HG03432 (cell line): ENCODE data around the gene SLC22A17.

Source experiments
- ATAC-seq: cut with Tn5 transposase; IDR thresholded peaks from one replicate; pipeline ENCODE4 v1.9.1; 2021; ENCODE audit warnings: mild to moderate bottlenecking, moderate library complexity; ENCODE audit not compliant: unreplicated experiment

SLC22A17 gene

DNA sequence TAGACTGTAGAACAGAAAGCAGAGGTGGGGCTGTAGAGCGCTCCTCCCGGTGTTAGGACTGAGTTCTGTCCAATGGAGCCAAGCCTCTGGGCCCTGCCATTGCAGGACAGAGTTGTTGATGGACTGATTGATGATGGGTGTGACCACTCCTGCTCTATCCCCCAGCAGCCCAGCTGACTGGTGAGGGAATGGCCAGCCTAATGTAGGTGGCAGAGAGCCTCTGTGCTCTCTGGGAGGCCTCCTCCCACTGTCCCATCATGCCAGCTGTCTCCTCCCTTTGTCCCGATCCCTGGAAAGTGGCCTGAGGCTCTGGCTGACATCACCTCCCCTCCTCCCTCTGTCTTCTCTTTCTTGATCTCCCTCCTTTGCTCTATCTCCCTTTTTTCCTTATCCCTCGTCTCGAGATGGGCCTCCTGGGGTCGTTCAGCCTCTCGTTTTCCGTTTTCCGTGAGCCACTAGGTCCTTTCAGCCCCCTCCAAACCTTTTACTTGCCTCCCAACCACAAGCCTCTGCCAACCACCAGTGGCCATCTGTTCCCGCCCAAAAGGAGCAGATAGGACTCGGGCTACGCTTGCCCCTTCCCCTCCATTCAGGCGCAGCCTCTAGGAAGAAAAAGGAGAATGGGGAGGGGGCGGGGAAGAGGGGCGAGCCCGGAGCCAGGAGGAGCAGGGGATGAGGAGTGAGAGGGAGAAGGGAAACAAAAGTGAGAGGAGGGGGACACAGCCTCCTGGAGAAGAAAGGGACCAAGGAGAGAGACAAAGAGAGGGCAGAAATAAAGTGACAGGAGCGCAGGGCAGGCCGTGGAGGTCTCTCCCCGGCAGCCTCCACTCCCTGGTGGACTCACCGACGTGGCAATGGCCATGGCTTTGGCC lies 11.7 kb upstream of the SLC22A17 start:
- ATAC-seq: no peak

DNA sequence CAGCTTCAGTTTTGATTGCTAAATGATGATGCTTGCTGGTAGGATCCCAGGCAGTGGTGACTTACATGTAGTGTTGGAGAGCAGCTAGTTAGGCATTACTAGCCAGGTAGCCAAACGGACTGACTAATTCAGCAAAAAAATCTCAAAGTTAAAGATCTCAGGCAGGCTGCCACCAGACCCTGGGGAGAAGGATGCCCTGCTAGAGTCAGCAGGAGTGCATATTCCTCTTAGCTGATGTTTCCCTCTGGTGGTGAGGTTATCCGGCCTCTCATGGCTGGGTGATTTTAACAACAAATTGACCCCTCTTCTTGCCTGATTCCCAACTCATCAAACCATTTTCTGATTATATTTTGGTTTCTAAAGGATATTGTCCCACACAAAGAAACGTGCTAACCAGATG lies 9.5 kb upstream of the SLC22A17 start:
- no peak for ATAC-seq

DNA sequence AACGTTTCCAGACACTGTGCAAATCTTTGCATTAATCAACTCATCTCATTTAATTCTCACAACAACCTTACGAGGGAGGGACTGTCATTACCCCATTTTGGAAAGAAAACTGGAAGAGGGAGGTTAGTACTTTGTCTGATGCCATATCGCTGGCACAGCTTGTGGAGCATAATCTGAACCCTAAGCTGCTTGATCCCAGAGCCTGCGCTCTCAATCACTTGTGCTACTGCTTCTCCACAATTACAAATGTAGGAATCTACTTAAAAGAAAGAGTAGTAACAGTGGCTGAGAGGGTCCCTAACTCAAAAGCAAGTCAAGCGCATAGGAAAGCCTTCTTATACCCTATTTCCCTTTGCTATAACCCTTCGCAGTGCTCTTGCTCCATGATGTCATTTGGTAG lies 9.1 kb upstream of the SLC22A17 start:
- no peak for ATAC-seq

DNA sequence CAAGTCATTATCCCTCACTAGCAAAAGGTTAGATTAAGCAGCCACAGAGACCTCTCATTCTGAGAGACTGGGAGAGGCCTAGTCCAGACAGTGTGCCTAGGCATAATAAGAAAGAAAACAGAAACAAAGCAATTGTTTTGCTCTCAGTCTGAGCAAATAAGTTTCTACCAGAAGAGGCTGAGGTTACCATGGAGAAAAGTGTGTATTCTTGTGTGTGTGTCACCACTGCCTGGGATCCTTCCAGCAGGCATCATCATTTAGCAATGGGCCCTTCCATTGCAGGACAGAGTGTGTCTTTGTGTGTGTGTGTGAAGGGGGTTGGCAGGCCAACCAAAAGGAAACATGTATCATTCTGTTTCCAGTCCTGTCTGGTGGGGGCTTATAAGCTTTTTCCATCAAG lies 8.6 kb upstream of the SLC22A17 start:
- ATAC-seq: no peak

DNA sequence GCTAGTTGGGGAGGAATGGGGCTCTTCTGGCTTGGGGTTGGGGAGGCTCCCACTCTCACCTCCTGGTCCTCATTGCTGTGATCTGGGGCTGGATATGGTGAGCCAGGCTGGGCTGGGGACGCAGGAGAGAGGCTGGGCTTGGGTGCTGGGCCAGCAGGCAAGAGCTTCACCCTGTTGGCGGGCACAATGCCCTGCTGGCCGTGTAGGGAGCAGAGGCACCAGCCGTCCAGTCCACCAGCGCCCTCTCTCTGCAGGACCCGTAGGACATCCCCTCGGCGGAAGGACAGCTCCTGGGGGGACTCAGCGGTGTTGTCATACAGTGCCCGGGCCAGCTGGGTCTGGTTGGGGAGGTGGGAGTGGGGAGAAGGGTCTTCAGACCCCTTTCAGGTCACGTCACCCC lies 7.8 kb upstream of the SLC22A17 start:
- no peak for ATAC-seq

DNA sequence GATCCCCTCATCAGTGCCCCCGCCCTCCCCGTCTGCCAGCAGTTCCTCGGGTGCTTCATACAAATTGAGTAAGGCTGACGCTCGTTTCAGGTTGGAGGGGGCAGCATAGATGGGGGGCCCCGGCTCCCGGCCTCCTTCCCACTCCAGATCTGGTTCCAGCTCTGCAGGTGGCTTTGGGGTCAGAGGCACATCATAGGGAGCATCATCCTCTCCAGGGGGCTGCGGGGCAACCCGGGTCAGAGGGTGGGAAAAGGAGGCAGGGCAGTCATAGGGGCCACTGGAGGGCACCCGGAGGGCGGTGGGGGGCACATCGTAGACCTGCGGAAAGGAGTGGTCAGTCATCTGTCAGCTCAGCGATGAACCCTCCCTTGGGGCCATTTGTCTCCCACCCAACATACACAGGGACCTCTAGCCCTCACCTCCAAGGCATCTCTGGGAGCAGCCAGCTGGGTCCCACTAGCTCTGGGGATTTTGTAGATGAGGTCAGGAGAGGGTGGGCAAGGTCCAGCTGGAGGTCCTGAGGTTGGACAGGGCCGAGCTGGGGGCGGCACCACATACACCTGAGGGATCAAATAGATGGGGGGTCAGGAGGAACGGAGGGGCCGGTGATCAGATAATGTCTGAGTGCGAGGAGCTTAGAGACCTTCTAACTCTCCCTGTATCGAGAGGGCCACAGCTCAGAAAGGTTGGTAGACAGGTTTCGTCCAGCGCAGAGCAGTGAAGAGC lies 7.2 kb upstream of the SLC22A17 start:
- ATAC-seq: no peak

DNA sequence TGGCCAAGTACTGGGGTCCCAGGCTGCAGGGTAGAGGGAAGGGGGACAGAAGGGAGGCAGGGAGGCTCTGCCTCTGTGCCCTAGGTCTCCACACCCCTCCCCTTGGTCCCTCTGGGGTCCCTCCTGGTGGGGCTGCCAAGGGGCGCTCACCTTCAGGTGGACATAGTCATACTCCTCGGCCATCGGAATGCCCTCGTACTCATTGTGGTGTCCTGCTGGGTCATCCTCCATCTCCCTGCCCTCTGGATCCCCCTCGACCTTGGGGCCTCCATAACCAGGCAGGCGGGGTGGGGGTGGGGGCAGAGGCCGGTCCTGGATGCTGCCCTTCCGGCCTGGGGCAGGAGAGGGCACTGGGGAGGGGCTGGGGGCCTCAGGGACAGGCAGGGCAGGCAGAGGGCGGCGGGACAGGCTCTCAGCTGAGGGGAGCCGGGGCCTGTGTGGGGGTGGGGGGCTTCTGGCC lies 6.5 kb upstream of the SLC22A17 start:
- ATAC-seq: no peak

DNA sequence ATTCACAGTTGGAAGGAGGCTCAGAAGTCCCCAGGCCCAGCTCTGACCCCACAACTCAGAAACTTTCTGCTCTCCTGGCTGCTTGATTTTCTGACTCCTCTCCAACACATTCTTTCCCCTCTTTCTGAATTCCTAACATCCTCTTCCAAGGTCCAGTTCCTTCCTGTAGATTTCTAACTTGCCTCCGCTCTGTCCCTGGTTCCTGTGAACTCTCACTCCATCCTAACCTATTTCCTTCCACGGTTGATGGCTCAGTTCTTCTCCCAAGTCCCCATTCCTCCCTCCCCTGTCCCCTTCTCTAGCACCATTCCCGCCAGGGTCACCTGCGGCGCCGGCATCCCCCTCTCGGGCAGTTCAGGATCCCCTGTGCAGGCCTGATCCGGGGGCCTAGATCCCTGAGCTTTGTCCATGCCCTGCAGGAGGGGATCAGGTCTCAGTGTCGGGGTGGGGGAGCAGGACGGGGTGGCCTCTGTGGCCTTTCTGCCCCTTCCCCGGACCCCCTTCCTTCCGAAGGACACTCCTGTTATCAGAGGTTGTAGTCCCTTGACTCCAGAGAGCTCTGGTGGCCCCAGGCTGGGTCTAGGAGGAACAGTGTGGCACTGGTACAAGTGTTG lies 6.0 kb upstream of the SLC22A17 start:
- ATAC-seq: no peak

DNA sequence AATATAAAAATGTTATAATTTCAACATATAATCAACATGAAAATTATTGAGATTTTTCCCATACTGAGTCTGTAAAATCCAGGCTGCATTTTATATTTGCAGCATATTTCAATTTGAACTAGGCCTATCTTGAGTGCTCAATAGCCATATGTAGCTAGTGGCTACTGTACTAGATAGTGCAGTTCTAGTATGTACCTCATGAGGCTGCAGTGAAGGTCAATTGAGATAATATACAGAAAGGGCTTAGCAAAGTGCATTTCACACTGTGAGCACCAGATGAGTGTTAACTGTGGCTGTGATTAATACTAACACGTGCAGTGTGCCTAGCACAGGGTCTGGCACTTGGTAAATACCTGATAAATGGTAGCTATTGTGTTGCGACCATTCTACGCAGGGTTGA lies 5.4 kb upstream of the SLC22A17 start:
- no peak for ATAC-seq

DNA sequence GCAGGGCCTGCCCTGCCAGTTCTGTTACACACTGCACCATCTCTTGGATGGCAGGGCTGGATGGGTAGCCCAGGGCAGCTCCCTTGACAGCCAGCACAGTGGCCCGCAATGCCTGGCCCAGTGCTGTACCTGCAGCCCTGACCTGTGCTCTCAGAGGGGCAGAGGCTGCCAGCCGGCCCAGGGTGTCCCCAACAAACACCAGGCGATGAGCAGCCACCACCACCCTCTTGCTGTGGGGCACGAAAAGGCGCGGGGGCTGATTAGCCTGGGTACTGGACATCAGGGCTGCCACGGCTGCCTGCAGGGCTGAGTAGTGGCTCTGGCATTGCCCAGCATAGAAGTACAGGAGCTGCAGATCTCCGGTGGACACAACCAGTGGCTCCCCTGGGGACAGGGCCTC lies 4.6 kb upstream of the SLC22A17 start:
- no peak for ATAC-seq

DNA sequence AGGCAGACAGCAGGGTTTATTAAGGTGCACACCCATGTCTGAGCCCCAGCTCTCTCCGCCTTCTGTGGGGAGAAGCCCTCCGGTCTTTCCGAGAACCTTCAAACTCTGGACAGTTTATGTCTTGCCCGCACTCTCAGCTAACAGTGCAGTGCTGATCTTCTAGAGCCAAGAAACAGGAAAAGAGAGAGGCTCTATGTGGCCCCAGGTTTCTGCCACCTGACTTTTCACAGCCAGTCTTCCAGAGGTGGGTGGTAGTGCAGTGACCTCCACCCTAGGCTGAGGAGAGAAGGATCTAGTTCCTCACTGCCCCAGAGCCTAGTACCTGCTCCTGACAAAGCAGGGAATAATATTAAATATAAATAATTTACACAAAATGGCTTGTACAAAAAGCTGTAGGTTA lies 4.0 kb upstream of the SLC22A17 start:
- ATAC-seq: no peak

DNA sequence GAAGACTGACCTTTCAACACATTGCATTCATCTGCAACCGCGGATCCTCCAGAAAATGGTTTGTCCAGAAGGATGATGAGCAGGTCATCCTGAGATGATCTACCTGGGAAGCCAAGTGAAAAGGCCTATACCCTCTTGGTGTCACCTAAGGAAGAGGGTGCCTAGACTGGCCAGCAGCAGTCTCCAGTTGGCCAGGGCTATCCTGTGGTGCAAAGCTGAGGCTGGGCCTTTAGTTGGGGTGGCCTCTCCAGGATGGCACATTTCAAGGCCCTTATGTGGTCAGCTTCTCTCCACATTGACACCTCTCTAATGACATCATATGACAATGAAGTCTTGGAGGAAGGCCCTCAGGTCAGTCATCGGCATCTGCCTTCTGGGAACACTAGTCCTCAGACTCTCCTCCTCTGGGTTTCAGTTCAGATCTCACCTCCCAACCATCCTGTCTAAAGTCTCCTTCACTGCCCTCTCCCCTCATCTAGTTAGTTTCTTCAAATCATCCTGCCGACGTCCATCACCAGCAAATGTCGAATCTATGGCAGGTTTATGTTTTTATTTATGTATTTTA lies 3.3 kb upstream of the SLC22A17 start:
- no peak for ATAC-seq

DNA sequence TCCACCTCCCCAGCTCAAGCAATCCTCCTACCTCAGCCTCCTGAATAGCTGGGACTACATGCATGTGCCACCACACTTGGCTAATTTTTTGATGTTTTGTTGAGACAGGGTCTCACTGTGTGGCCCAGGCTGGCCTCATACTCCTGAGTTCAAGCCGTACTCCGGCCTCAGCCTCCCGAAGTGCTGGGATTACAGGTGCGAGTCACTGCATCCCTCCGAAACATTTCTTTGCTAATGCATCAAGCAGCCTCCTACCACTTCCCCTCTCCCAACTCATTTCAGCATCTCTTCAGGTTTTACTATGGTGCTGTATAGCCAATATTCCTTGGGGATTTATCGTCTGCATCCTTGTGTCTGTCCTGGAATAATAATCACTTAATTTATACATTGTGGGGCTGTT lies 2.3 kb upstream of the SLC22A17 start:
- ATAC-seq: no peak

DNA sequence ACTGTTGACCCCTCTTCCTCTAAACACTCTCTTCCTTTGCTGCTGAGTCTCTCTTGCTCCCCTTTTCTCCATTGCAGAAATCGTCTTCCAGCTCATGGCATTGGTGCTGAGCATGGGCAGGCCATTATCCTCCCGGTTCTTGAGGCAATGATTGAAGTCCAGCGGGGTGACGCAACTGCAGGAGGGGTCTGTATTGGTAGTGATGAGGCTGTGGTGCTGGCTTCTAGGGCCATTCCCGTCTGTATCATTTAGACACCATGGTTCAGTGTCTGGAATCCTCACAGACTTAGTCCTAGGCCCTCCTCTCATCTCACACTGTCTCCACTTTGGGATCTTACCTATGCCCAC lies 720 bp upstream of the SLC22A17 start:
- no peak for ATAC-seq

DNA sequence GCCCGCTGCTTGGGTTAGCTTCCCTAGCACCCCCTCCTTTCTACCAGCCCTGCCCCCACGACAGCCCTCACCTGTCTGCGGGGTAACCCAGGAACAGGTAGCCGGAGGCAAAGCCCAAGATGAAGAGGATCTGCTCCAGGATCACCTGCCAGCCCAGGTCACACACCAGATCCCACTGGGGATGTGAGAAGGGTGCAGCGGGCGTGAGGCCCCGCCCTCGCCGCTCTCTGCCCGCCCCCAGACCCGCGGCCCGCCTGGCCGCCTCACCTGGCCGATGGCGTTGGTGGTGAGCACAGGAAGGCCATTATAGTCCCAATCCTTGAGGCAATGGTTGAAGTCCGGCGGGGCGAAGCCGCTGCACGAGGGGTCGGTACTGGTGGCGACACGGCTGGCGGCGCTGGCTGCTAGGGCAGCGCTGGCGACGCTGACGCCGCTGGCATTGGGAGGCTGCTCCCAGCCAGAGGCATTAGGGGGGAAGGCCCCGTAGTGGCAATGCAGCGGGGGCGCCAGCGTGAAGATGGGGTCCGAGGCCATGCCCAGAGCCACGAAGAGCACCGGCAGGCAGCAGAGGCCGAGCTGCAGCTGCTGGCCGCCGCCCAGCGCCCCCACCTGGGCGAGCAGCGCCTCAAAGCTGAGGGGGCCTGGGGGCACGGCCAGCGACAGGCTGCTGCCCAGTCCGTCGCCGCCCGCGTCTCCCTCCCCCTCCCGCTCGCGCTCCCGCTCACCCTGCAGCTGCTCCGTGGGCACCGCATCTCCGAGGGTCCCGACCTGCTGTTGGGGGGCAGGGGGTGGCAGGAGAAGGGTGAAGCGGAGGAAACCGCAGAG lies 794 bp downstream of the SLC22A17 start:
- no peak for ATAC-seq

DNA sequence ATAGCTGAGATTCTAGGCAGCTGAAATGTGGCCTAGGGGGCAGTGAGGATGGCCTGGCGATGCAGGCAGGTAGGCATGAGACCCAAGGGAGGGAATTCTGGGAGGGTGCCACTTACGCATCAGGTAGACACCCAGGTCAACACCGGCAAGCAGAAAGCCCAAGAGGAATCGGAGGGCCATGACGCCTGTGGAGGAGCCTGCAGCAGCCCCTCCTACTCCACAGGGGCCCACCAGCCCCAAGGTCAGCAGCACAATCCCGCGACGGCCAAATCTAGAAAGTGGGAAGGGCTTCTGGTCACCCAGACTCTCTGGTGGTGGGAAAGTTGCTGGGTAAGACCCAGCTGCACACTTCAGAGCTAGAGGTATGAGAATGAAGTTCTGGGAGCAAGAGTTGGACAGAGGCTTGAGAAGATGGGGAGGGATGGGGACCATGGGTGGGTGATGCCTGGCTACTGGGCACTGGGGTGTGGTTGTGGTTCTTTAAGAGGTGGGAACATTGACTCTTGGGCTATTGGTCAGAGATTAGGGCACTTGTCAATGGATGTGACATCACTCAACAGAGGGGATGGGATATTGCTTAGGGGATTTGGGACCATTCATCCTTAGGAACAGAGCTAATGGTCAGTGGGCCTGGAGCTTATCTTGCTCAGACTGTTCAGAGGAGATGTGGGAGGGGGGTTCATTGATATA lies 3.4 kb downstream of the SLC22A17 start:
- ATAC-seq: no peak

DNA sequence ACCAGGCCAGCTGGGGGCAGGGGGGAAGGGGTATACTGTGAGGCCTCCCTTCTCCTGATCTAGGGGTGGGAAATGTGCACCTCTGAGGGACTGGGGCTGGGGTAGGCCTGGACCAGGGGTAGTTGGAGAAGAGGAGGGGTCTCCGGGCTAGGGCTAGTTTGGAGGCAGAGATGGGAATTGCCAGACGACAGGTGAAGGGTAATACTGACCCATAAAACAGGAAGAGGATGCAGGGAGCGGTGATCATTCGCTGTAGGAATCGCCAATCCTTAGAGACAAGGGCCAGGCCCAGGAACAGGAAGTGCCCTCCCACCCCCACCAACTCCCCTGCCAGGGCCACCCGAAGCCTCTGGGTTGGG lies 4.4 kb downstream of the SLC22A17 start:
- ATAC-seq: no peak

DNA sequence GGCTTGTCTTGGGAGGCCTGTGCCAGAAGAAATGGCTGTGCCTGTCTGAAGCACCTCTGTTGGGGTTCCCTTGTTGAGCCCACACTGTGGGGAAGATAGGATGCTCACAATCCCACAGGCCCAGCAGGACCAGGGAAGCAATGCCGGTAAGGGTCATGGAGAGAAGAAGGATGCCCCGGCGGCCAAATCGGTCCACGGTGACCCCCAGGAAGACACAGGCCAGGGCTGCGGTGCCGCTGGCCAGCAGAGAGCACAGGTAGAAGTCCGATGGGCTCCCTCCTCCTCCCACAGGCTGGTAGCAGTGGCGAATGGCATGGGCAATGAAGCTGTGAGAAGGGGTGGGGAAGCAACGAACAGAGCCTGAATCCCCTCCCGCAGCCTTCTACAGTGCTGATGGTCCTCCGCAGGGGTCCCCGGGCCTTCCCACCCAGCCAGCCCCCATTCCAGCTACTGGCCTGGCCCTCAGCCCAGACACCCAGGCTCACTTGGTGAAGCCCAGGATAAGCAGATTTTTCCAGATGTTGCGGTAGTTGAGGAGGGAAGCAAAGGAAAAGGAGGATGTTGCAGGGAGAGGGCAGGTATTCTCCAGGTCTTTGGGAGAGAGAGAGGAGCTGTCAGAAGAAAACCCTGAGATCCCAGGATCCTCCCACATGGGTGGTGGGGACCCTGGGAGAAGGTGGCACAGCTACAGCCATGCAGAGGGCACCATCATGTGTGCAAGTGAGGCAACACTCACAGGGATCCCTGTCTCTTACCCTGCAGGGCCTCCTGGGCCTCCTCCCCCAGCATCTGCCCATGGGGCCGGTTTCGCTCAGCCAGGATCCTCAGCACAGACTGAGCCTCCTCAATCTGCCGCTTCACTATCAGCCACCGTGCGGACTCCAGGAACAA lies 5.0 kb downstream of the SLC22A17 start:
- ATAC-seq: no peak

DNA sequence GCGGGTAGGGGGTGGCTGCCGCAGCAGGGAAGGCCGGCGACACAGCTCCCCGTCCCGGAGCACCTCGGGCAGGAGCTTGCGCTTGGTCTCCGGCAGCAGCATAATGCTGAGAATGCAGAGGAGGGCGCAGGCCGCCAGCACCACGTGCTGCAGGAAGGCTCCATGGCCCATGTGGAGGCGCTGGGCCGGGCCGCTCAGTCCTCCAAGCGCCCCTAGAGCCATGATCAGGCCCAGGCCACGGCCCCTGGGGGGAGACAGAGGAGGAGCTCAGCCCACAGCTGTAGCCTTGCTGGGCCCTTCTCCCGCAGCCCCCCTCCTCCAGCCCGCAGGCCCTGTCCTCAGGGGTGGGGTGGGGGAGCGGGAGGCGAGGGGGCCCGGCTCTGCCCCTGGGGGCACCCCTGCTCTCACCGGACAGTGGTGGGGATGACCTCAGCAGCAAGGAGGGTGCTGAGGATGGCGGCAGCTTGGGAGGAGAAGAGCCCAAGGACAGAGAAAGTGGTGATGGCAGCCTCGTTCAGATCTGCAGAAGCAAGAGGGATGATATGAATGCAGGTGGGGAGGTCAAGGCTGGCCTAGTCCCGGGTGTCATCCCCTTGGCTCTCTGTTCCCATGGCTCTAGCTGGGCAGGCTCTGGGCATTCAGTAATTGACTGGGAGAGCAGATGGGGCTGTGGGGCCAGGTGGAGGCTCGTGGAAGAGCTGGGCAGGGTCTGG lies 5.8 kb downstream of the SLC22A17 start:
- ATAC-seq: no peak
